ENCODE measurements around the gene NEU4. TPM values are rescaled to one million over a fixed set of nuclear protein-coding genes. Genes with fewer than 3 reads are reported as not detected.

NEU4 gene
- total RNA-seq, 2 experiments from 2014 or later, result 0.20 TPM; not detected in 1

DNA sequence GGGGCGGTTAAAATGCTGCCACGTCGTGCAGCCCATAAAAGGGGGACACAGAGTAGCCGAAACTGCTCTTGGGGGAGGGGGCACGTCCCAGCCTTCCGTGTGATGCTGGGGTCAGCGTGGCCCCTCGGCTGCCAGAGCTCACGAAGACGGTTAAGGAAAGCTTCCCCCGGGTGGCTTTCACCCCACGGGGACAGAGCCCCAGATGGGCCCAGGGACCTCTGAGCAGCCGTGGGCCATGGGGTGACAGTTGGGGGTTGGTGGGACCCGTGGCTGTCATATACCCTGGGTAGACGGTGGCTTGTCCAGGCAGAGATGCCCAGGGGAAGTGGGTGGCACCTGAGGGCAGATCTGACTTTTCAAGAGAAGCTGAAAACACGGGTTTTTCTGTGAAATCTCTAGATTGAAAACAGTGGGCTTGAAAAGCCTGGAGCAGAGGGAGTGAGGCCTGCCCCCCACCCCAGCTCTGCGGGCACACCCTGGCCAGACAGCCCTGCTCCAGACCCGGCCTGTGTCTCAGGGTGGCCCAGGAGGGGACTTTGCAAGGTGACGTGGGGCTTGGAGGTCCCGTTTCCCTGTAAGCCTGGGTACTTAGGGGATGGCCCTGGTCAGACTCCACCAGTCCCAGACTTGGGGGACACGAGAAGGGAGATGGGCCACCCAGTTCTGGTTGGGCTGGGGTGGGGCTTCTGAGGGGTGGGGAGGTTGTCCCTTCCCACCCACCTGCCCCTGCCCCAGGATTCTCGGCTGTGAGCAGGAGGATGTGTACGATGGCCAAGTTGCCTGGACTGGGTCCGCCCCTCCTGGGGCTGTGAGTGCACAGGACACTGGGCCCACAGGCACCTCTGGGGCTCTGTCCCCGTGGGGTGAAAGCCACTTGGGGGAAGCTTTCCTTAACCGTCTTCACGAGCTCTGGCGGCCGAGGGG, 652 bp downstream of the NEU4 start:
- POLR2A ChIA-PET, result no interaction called here
- Mint-ChIP-seq H3K9me3 (no peaks in the 10 kb centered on the region), H3K36me3 (no peaks in the 10 kb centered on the region), H3K27me3 (no peaks in the 10 kb centered on the region), H3K4me3 (no peak overlapping the region), H3K4me1 (peaks cover 6% of the 10 kb centered on the region), H3K27ac (no peak overlapping the region)
- DNase-seq, result peak; percentile 24
- no peak for ATAC-seq (ENCODE audit: low read depth)

DNA sequence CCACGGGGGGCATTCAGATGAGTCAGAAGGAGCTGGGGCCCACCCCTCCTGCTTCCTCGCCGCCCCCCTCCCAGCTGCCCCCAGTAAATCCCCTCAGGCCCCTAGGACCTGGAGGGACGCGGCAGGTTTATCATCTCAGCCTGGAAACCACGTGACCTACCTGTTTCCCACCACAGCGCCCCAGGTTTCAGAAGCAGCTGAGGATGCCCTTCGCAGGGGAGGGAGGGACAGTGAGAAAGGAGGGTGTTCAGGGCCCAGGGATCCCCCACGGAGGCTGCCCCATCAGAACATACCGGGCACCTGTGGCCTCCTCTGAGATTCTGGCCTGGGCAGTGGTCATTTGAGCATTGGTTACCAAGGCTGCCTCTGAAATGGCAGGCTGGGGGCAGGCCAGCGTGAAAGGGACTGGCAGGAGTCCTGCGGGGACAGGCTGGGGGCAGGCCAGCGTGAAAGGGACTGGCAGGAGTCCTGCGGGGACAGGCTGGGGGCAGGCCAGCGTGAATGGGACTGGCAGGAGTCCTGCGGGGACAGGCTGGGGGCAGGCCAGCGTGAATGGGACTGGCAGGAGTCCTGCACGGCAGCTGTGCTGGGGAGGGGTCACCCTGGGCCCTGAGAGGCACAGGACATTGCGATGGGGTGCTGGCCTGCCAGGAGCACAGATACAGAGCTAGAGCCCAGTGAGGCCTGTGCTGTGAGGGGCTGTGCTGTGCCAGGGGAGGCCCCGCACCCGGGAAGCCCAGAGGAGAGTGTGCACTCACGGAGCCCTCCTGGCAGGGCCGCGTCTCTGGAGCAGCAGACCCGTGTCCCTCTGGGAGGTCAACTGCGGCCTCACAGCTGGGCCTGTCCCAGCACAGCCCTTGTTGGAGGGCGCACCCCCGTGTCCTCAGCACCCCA, 1.6 kb downstream of the NEU4 start:
- Mint-ChIP-seq H3K36me3 (no peaks in the 10 kb centered on the region), H3K4me1 (peaks cover 3% of the 10 kb centered on the region), H3K27ac (no peak overlapping the region), H3K9me3 (no peaks in the 10 kb centered on the region), H3K27me3 (no peaks in the 10 kb centered on the region), H3K4me3 (no peak overlapping the region)
- DNase-seq, result peak; percentile 29
- POLR2A ChIA-PET, result no interaction called here
- ATAC-seq (ENCODE audit: low read depth), result no peak

DNA sequence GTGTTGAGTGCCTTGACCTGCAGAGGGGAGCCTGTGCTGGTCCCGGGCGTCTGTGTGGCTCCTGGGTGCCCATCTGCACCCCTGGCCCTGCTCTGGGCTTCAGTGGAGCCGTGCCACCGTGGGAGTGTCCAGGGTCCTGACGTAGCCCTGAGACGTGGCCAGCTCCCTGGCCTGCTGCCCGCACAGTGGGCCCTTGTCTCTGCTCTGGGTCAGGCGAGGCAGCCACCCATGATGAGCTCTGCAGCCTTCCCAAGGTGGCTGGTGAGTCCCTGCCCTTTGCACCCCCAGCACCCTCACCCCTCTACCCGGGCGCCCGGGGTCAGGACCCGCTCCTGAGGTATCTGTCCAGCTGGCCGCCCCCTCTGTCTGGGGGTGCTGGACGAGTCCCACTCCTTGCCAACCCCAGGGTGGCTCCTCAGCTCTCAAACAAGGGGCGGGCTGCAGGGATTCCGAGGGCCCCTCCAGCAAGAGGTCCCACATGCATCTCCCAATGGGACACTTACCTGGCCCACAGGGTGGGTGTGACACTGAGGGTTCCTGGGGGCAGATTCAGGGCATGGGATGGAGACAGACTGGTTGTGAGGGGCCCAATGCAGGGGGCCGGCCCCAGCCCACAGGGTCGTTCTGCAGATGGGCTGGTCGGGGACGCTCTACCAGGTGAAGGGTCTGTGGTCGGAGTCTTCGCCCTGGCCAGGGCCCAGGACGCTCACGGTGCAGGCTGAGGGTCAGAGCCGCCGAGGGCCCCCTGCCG, 2.4 kb downstream of the NEU4 start:
- H3K4me1 Mint-ChIP-seq, result peaks cover 3% of the 10 kb centered on the region
- H3K27me3 Mint-ChIP-seq, result no peaks in the 10 kb centered on the region
- H3K9me3 Mint-ChIP-seq, result no peaks in the 10 kb centered on the region
- no peaks in the 10 kb centered on the region for H3K36me3 Mint-ChIP-seq
- ATAC-seq (ENCODE audit: low read depth) (no peak), DNase-seq (peak; percentile 33)
- no peak overlapping the region for H3K4me3 Mint-ChIP-seq
- POLR2A ChIA-PET, result no interaction called here
- H3K27ac Mint-ChIP-seq, result no peak overlapping the region

DNA sequence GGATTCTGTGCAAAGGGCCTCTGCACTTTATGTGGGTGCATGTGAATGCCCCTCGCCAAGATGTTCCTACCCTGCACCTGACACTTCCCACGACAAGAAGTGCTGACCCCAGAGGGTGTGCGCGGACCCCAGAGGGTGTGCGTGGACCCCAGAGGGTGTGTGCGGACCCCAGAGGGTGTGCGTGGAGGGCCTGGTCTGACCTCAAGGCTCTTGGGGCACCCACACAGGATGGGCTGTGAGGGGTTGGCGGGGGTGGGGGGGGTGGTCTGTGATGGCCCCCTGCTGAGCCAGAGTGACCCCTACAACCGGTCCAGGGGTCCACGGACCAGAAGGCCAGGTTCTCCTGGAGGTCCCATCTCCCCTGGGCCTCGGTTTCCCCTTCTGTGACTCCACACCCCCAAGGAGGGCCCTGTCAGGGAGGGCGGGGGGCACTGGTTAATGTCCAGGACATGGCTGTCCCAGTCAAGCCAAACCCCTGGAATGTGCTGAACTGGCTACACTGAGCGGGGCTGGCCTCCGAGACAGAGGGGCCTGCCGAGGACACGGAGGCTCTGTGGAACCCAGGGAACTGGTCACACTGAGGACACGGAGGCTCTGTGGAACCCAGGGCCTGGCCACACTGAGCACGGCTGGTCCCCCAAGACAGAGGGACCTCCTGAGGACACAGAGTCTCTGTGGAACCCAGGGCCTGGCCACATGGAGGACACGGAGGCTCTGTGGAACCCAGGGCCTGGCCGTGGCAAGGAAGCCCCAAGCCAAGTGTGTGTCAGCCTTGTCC, 3.1 kb downstream of the NEU4 start:
- no peaks in the 10 kb centered on the region for H3K9me3 Mint-ChIP-seq
- ATAC-seq (ENCODE audit: low read depth) (no peak), DNase-seq (no peak)
- H3K36me3 Mint-ChIP-seq, result no peaks in the 10 kb centered on the region
- no peak overlapping the region for H3K27ac Mint-ChIP-seq
- H3K4me3 Mint-ChIP-seq, result no peak overlapping the region
- POLR2A ChIA-PET, result no interaction called here
- H3K27me3 Mint-ChIP-seq, result no peaks in the 10 kb centered on the region
- H3K4me1 Mint-ChIP-seq, result peaks cover 3% of the 10 kb centered on the region

DNA sequence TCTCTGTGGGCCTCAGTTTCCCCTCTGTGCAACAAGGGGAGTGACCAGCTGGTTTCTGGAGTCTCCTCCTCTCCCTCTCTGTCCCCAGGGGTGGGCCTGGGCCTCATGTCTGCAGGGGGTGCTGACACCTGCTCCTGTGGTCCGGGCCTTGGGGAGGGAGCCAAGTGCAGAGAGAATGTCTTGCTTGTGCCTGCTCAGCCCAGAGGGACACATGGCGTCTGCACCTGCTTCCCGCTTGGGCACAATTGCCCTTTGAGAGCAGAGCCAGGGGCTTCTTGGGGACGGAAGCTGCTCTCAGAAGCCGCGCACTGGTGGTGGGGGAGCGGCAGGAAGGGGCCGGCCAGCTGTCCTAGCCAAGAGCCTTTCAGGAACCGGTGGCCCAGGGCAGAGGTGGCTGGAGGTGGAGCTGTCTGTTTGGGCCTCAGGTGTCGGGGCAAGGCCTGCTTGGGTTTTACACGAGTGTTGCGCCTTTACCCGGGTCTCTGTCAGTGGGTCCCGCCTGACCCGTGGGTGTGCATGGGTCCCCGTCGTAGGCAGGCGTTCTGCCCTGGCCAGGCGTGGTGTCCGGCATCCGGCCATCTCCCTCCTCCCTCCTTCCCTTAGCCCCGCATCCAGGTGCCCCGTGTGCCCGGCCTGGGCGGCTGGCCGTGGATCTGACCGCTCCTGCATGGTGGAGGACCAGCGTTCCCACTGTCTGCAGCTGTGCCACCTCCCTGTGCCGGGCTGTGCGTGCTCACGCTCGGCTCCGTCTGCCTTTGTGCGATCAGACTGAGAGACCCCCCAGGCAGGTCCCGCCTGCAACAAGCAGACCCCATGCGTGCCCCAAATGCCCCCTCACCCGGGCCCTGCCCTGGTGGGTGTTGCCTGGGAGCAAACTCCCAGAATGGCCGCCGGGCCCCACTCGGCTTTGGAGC, 4.0 kb downstream of the NEU4 start:
- DNase-seq (no peak), ATAC-seq (ENCODE audit: low read depth) (no peak)
- Mint-ChIP-seq H3K9me3 (no peaks in the 10 kb centered on the region), H3K27me3 (peaks cover 3% of the 10 kb centered on the region), H3K4me1 (peaks cover 6% of the 10 kb centered on the region), H3K36me3 (no peaks in the 10 kb centered on the region), H3K4me3 (no peak overlapping the region), H3K27ac (no peak overlapping the region)
- POLR2A ChIA-PET, result no interaction called here

DNA sequence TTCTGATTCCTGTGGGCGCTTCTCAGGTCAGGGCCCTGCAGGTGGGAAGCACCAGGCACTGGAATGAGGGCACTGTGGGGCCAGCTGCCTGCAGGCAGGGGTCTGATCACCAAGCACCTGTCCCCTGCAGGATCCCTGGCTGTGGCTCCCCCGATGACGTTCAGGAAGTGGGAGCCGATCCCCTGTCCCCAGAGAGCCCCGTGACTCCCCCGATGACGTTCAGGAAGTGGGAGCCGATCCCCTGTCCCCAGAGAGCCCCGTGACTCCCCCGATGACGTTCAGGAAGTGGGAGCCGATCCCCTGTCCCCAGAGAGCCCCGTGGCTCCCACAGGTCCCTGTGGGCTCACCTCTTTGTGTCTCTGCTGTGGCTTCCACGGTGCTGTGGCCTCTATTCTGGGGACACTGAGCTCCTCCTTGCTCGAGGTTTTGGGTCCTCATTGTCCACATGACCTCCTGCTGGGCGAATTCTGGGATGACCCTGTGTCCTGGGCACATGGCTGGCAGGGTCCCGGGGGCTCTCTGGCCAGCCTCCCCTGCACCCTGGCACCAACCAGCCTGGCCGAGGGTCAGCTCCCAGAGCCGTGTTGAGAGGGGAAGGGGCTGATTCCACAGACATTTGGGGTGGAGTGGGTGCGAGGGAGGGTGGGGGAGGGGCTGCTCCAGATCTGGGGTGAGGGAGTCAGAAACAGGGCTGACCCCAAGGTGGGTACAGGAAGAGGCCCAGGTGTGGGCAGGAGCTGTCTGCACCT, 4.8 kb downstream of the NEU4 start:
- Mint-ChIP-seq H3K4me3 (no peak overlapping the region), H3K4me1 (peaks cover 6% of the 10 kb centered on the region), H3K9me3 (no peaks in the 10 kb centered on the region)

DNA sequence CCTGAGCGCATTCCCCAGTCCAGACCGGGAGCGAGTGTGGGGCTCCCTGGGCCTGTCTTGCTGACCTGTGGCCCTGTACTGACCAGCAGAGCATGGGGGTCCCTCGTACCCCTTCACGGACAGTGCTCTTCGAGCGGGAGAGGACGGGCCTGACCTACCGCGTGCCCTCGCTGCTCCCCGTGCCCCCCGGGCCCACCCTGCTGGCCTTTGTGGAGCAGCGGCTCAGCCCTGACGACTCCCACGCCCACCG, 5.3 kb downstream of the NEU4 start:
- Mint-ChIP-seq H3K9me3 (no peaks in the 10 kb centered on the region), H3K27ac (no peak overlapping the region), H3K36me3 (no peaks in the 10 kb centered on the region), H3K4me1 (peaks cover 4% of the 10 kb centered on the region), H3K4me3 (no peak overlapping the region), H3K27me3 (peaks cover 3% of the 10 kb centered on the region)
- POLR2A ChIA-PET, result no interaction called here
- ATAC-seq (ENCODE audit: low read depth) (no peak), DNase-seq (no peak)

More for the DNA sequence above, 4.8 kb downstream of the NEU4 start:
- ATAC-seq (ENCODE audit: low read depth), result peak; percentile 40
- Mint-ChIP-seq H3K27ac (no peak overlapping the region), H3K27me3 (peaks cover 3% of the 10 kb centered on the region), H3K36me3 (no peaks in the 10 kb centered on the region)
- DNase-seq, result peak; percentile 45
- POLR2A ChIA-PET, result no interaction called here

DNA sequence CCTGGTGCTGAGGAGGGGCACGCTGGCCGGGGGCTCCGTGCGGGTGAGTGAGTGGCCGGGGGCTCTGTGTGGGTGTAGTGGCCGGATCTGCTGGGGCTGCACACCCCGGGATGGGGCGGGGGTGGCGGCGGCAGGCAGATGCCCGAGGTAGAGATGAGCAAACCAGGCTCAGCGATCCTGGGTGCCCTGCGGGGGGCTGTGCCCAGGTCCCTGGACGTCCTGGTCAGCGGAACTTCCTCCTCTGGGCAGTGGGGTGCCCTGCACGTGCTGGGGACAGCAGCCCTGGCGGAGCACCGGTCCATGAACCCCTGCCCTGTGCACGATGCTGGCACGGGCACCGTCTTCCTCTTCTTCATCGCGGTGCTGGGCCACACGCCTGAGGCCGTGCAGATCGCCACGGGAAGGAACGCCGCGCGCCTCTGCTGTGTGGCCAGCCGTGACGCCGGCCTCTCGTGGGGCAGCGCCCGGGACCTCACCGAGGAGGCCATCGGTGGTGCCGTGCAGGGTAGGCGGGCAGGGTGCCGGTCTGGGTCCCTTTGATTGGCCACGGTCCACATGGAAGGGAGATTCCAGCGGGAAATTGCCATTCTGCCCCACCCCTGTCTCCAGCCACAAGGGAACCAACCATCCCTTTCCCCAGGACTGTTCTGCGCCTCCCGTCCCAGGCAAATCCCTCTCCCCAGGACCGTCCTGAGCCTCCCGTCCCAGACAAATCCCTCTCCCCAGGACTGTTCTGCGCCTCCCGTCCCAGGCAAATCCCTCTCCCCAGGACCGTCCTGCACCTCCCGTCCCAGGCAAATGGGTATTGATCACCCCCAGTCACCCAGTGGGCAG, 5.9 kb downstream of the NEU4 start:
- POLR2A ChIA-PET, result no interaction called here
- H3K9me3 Mint-ChIP-seq, result no peaks in the 10 kb centered on the region
- peaks cover 4% of the 10 kb centered on the region for H3K4me1 Mint-ChIP-seq
- no peak for DNase-seq
- no peak overlapping the region for H3K27ac Mint-ChIP-seq
- no peak for ATAC-seq (ENCODE audit: low read depth)
- no peak overlapping the region for H3K4me3 Mint-ChIP-seq
- H3K27me3 Mint-ChIP-seq, result peaks cover 3% of the 10 kb centered on the region
- no peaks in the 10 kb centered on the region for H3K36me3 Mint-ChIP-seq

DNA sequence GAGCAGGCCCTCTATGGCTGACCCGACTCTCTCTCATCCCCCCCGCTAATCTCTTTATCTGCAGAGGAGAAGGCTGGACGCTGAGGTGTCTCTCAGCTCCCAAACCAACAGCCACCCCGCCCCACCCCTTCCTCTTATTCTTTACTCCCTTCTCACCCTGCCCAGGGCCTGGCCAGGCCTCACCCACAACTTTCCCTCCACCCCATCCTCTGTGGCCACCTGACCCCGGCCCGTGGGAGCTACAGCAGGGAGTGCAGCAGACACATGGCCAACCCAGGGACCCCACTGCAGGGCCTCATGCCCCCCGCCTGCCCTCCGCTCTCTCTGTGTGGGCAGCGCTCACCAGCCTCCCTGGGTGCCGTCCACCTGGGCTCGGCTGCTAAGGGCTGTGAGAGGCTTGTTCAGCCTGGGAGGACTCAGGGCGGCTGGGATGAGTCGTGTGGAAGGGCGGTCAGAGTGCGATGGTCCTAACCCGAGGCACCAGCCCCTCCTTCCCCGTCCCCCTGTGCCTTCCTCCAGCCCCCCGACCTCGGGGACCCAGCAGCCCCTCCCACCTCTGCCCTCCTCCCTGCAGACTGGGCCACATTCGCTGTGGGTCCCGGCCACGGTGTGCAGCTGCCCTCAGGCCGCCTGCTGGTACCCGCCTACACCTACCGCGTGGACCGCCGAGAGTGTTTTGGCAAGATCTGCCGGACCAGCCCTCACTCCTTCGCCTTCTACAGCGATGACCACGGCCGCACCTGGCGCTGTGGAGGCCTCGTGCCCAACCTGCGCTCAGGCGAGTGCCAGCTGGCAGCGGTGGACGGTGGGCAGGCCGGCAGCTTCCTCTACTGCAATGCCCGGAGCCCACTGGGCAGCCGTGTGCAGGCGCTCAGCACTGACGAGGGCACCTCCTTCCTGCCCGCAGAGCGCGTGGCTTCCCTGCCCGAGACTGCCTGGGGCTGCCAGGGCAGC, 6.8 kb downstream of the NEU4 start:
- peaks cover 3% of the 10 kb centered on the region for H3K27me3 Mint-ChIP-seq
- H3K4me3 Mint-ChIP-seq, result no peak overlapping the region
- DNase-seq (no peak), ATAC-seq (ENCODE audit: low read depth) (no peak)
- H3K36me3 Mint-ChIP-seq, result no peaks in the 10 kb centered on the region
- no peak overlapping the region for H3K27ac Mint-ChIP-seq
- H3K4me1 Mint-ChIP-seq, result peaks cover 4% of the 10 kb centered on the region
- H3K9me3 Mint-ChIP-seq, result no peaks in the 10 kb centered on the region
- POLR2A ChIA-PET, result no interaction called here

DNA sequence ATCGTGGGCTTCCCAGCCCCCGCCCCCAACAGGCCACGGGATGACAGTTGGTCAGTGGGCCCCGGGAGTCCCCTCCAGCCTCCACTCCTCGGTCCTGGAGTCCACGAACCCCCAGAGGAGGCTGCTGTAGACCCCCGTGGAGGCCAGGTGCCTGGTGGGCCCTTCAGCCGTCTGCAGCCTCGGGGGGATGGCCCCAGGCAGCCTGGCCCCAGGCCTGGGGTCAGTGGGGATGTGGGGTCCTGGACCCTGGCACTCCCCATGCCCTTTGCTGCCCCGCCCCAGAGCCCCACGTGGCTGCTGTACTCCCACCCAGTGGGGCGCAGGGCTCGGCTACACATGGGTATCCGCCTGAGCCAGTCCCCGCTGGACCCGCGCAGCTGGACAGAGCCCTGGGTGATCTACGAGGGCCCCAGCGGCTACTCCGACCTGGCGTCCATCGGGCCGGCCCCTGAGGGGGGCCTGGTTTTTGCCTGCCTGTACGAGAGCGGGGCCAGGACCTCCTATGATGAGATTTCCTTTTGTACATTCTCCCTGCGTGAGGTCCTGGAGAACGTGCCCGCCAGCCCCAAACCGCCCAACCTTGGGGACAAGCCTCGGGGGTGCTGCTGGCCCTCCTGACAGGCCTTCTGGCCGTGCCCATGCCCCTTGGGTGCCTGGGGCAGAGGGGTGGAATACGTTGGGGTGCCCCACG, 7.6 kb downstream of the NEU4 start:
- Mint-ChIP-seq H3K9me3 (no peaks in the 10 kb centered on the region), H3K27ac (no peak overlapping the region), H3K36me3 (no peaks in the 10 kb centered on the region), H3K4me3 (no peak overlapping the region), H3K4me1 (peaks cover 8% of the 10 kb centered on the region), H3K27me3 (peaks cover 3% of the 10 kb centered on the region)
- POLR2A ChIA-PET, result no interaction called here
- DNase-seq, result no peak
- no peak for ATAC-seq (ENCODE audit: low read depth)

Measured in activated naive CD8-positive, alpha-beta T cell treated with anti-CD3 and anti-CD28 coated beads, Interleukin-2, amount 10 ng/mL, durations not matched to agents 7 days and 5 days (primary cell).